ENCODE results near the gene CALML4.

The CALML4 gene

GRCh38 chr15:68163191-68163590 lies 41.9 kb downstream of the CALML4 start:
- no peak overlapping the region for H2AK5ac ChIP-seq (ENCODE audit: low read length)
- no peak overlapping the region for H3K27ac ChIP-seq (ENCODE audit: low read depth, low read length)
- no peak overlapping the region for H2BK120ac ChIP-seq (ENCODE audit: low read depth, low read length)
- no peaks in the 10 kb centered on the region for H3K79me1 ChIP-seq (ENCODE audit: low read length)
- no peak overlapping the region for H4K5ac ChIP-seq (ENCODE audit: low read length)
- no peak overlapping the region for H4K8ac ChIP-seq (ENCODE audit: low read depth, low read length)
- H3K4ac ChIP-seq (ENCODE audit: low read depth, low read length) = no peak overlapping the region
- H3K4me2 ChIP-seq (ENCODE audit: low read length) = no peak overlapping the region
- no peak overlapping the region for H2BK15ac ChIP-seq (replicated peaks; ENCODE audit: low read depth)
- no peaks in the 10 kb centered on the region for H3K27me3 ChIP-seq (ENCODE audit: insufficient read depth, low read length, poor library complexity)
- no peak overlapping the region for H3K23ac ChIP-seq (ENCODE audit: low read length)
- H3K56ac ChIP-seq (ENCODE audit: low read length) = no peak overlapping the region
- H3K4me1 ChIP-seq (ENCODE audit: control insufficient read depth, low read depth, low read length) = no peaks in the 10 kb centered on the region
- no peak overlapping the region for H3K4me3 ChIP-seq (ENCODE audit: low read length)
- no peaks in the 10 kb centered on the region for H3K79me2 ChIP-seq (ENCODE audit: control insufficient read depth, insufficient read depth, low read length)
- no peak overlapping the region for H2BK5ac ChIP-seq (ENCODE audit: low read length)
- H3K36me3 ChIP-seq (ENCODE audit: control insufficient read depth, insufficient read depth, low read length) = no peaks in the 10 kb centered on the region
- H3K18ac ChIP-seq (ENCODE audit: low read length) = no peak overlapping the region
- DNase-seq = no peak
- no peak overlapping the region for H3K9ac ChIP-seq (ENCODE audit: low read length)

- H2BK15ac ChIP-seq (replicated peaks; ENCODE audit: low read depth) = no peak overlapping the region
- no peak overlapping the region for H2AK5ac ChIP-seq (ENCODE audit: low read length)
- no peak overlapping the region for H3K4me3 ChIP-seq (ENCODE audit: low read length)
- no peak overlapping the region for H3K18ac ChIP-seq (ENCODE audit: low read length)
- no peaks in the 10 kb centered on the region for H3K79me2 ChIP-seq (ENCODE audit: control insufficient read depth, insufficient read depth, low read length)
- no peak overlapping the region for H2BK5ac ChIP-seq (ENCODE audit: low read length)
- H3K56ac ChIP-seq (ENCODE audit: low read length) = no peak overlapping the region
- DNase-seq = no peak
- no peak overlapping the region for H3K23ac ChIP-seq (ENCODE audit: low read length)
- no peak overlapping the region for H3K27ac ChIP-seq (ENCODE audit: low read depth, low read length)
- H3K36me3 ChIP-seq (ENCODE audit: control insufficient read depth, insufficient read depth, low read length) = no peaks in the 10 kb centered on the region
- H3K9ac ChIP-seq (ENCODE audit: low read length) = no peak overlapping the region
- H3K4me2 ChIP-seq (ENCODE audit: low read length) = no peak overlapping the region
- WGBS (ENCODE audit: extremely low coverage, insufficient coverage, low lambda C conversion rate) = no CpG with 5 or more reads among the region's 3 CpGs
- H4K5ac ChIP-seq (ENCODE audit: low read length) = no peak overlapping the region
- H3K27me3 ChIP-seq (ENCODE audit: insufficient read depth, low read length, poor library complexity) = no peaks in the 10 kb centered on the region
- no peak overlapping the region for H4K8ac ChIP-seq (ENCODE audit: low read depth, low read length)
- H3K4ac ChIP-seq (ENCODE audit: low read depth, low read length) = no peak overlapping the region
- H3K79me1 ChIP-seq (ENCODE audit: low read length) = no peaks in the 10 kb centered on the region
- no peak overlapping the region for H2BK120ac ChIP-seq (ENCODE audit: low read depth, low read length)
- H3K4me1 ChIP-seq (ENCODE audit: control insufficient read depth, low read depth, low read length) = no peaks in the 10 kb centered on the region
Measured at GRCh38 chr15:68158046-68158628, 47.0 kb downstream of the CALML4 start.

GRCh38 chr15:68157074-68157473 lies 48.1 kb downstream of the CALML4 start:
- Histone ChIP-seq H3K9ac (ENCODE audit: low read length) (no peak overlapping the region), H2AK5ac (ENCODE audit: low read length) (no peak overlapping the region), H3K4me1 (ENCODE audit: control insufficient read depth, low read depth, low read length) (no peaks in the 10 kb centered on the region), H3K4ac (ENCODE audit: low read depth, low read length) (no peak overlapping the region), H3K4me2 (ENCODE audit: low read length) (no peak overlapping the region), H3K79me1 (ENCODE audit: low read length) (no peaks in the 10 kb centered on the region), H3K36me3 (ENCODE audit: control insufficient read depth, insufficient read depth, low read length) (no peaks in the 10 kb centered on the region), H2BK15ac (replicated peaks; ENCODE audit: low read depth) (no peak overlapping the region), H2BK120ac (ENCODE audit: low read depth, low read length) (no peak overlapping the region), H3K18ac (ENCODE audit: low read length) (no peak overlapping the region), H3K27me3 (ENCODE audit: insufficient read depth, low read length, poor library complexity) (no peaks in the 10 kb centered on the region), H4K5ac (ENCODE audit: low read length) (no peak overlapping the region), H3K23ac (ENCODE audit: low read length) (no peak overlapping the region), H3K27ac (ENCODE audit: low read depth, low read length) (no peak overlapping the region), H3K4me3 (ENCODE audit: low read length) (no peak overlapping the region), H4K8ac (ENCODE audit: low read depth, low read length) (no peak overlapping the region), H3K56ac (ENCODE audit: low read length) (no peak overlapping the region), H2BK5ac (ENCODE audit: low read length) (no peak overlapping the region), H3K79me2 (ENCODE audit: control insufficient read depth, insufficient read depth, low read length) (no peaks in the 10 kb centered on the region)
- no CpG with 5 or more reads among the region's 1 CpG for WGBS (ENCODE audit: extremely low coverage, insufficient coverage, low lambda C conversion rate)
- DNase-seq = no peak

GRCh38 chr15:68154923-68155559 lies 50.1 kb downstream of the CALML4 start:
- Histone ChIP-seq H2BK5ac (ENCODE audit: low read length) (no peak overlapping the region), H3K27me3 (ENCODE audit: insufficient read depth, low read length, poor library complexity) (no peaks in the 10 kb centered on the region), H3K4me3 (ENCODE audit: low read length) (no peak overlapping the region), H3K4ac (ENCODE audit: low read depth, low read length) (no peak overlapping the region), H3K4me1 (ENCODE audit: control insufficient read depth, low read depth, low read length) (no peaks in the 10 kb centered on the region), H3K79me1 (ENCODE audit: low read length) (no peaks in the 10 kb centered on the region), H3K9ac (ENCODE audit: low read length) (no peak overlapping the region), H3K56ac (ENCODE audit: low read length) (no peak overlapping the region), H2AK5ac (ENCODE audit: low read length) (no peak overlapping the region), H2BK120ac (ENCODE audit: low read depth, low read length) (no peak overlapping the region), H2BK15ac (replicated peaks; ENCODE audit: low read depth) (no peak overlapping the region), H3K27ac (ENCODE audit: low read depth, low read length) (no peak overlapping the region), H3K36me3 (ENCODE audit: control insufficient read depth, insufficient read depth, low read length) (no peaks in the 10 kb centered on the region), H3K79me2 (ENCODE audit: control insufficient read depth, insufficient read depth, low read length) (no peaks in the 10 kb centered on the region), H4K5ac (ENCODE audit: low read length) (no peak overlapping the region), H3K4me2 (ENCODE audit: low read length) (no peak overlapping the region), H3K18ac (ENCODE audit: low read length) (no peak overlapping the region), H4K8ac (ENCODE audit: low read depth, low read length) (no peak overlapping the region), H3K23ac (ENCODE audit: low read length) (no peak overlapping the region)
- no CpG with 5 or more reads among the region's 4 CpGs for WGBS (ENCODE audit: extremely low coverage, insufficient coverage, low lambda C conversion rate)
- peak; percentile 66 for DNase-seq

- Histone ChIP-seq H3K4me1 (ENCODE audit: control insufficient read depth, low read depth, low read length) (no peaks in the 10 kb centered on the region), H2BK15ac (replicated peaks; ENCODE audit: low read depth) (no peak overlapping the region), H3K36me3 (ENCODE audit: control insufficient read depth, insufficient read depth, low read length) (no peaks in the 10 kb centered on the region), H3K4me2 (ENCODE audit: low read length) (no peak overlapping the region), H3K79me2 (ENCODE audit: control insufficient read depth, insufficient read depth, low read length) (no peaks in the 10 kb centered on the region), H4K8ac (ENCODE audit: low read depth, low read length) (no peak overlapping the region), H3K18ac (ENCODE audit: low read length) (no peak overlapping the region), H2BK120ac (ENCODE audit: low read depth, low read length) (no peak overlapping the region), H3K4me3 (ENCODE audit: low read length) (no peak overlapping the region), H3K56ac (ENCODE audit: low read length) (no peak overlapping the region), H2BK5ac (ENCODE audit: low read length) (no peak overlapping the region), H3K27ac (ENCODE audit: low read depth, low read length) (no peak overlapping the region), H2AK5ac (ENCODE audit: low read length) (no peak overlapping the region), H3K9ac (ENCODE audit: low read length) (no peak overlapping the region), H3K23ac (ENCODE audit: low read length) (no peak overlapping the region), H4K5ac (ENCODE audit: low read length) (no peak overlapping the region), H3K79me1 (ENCODE audit: low read length) (no peaks in the 10 kb centered on the region), H3K27me3 (ENCODE audit: insufficient read depth, low read length, poor library complexity) (no peaks in the 10 kb centered on the region), H3K4ac (ENCODE audit: low read depth, low read length) (no peak overlapping the region)
- WGBS (ENCODE audit: extremely low coverage, insufficient coverage, low lambda C conversion rate) = no CpG with 5 or more reads among the region's 2 CpGs
- DNase-seq = no peak
Measured at GRCh38 chr15:68152342-68152741, 52.8 kb downstream of the CALML4 start.

- Histone ChIP-seq H2AK5ac (ENCODE audit: low read length) (no peak overlapping the region), H3K4me3 (ENCODE audit: low read length) (no peak overlapping the region), H3K79me2 (ENCODE audit: control insufficient read depth, insufficient read depth, low read length) (no peaks in the 10 kb centered on the region), H3K4me1 (ENCODE audit: control insufficient read depth, low read depth, low read length) (no peaks in the 10 kb centered on the region), H3K27ac (ENCODE audit: low read depth, low read length) (no peak overlapping the region), H3K27me3 (ENCODE audit: insufficient read depth, low read length, poor library complexity) (no peaks in the 10 kb centered on the region), H2BK120ac (ENCODE audit: low read depth, low read length) (no peak overlapping the region), H3K4me2 (ENCODE audit: low read length) (no peak overlapping the region), H4K5ac (ENCODE audit: low read length) (no peak overlapping the region), H3K9ac (ENCODE audit: low read length) (no peak overlapping the region), H3K56ac (ENCODE audit: low read length) (no peak overlapping the region), H3K23ac (ENCODE audit: low read length) (no peak overlapping the region), H3K36me3 (ENCODE audit: control insufficient read depth, insufficient read depth, low read length) (no peaks in the 10 kb centered on the region), H2BK5ac (ENCODE audit: low read length) (no peak overlapping the region), H3K18ac (ENCODE audit: low read length) (no peak overlapping the region), H3K79me1 (ENCODE audit: low read length) (no peaks in the 10 kb centered on the region), H3K4ac (ENCODE audit: low read depth, low read length) (no peak overlapping the region), H4K8ac (ENCODE audit: low read depth, low read length) (no peak overlapping the region), H2BK15ac (replicated peaks; ENCODE audit: low read depth) (no peak overlapping the region)
- WGBS (ENCODE audit: extremely low coverage, insufficient coverage, low lambda C conversion rate) = no CpG with 5 or more reads among the region's 1 CpG
- DNase-seq = no peak
Measured at GRCh38 chr15:68151277-68151676, 53.9 kb downstream of the CALML4 start.

Data from mesendoderm (in vitro differentiated cells).